Measurements from ENCODE around the gene CLDN1.

- TF ChIP-seq POLR2AphosphoS5 (IDR thresholded peaks at IDR 0.05; ENCODE audit: borderline replicate concordance, low read depth, low read length) (no peak), EZH2 (IDR thresholded peaks at IDR 0.05) (no peak)
Observed at GRCh38 chr3:190356246-190356645, 34.0 kb upstream of the CLDN1 start.

Data from SK-N-MC (cell line).